Measurements from ENCODE around the gene PDE4DIP. TPM values are rescaled to one million over a fixed set of nuclear protein-coding genes. Genes with fewer than 3 reads are reported as not detected.
A peak's percentile ranks its signal among the peaks of the same experiment; 100 is the strongest.
"Not testable (repeated sequence)": the region's sequence is repeated elsewhere in the genome, so short reads cannot be mapped to it uniquely, and the experiment has no call there.

The PDE4DIP gene
- total RNA-seq, 2 experiments from 2014 or later, result 43.3 to 49.8 TPM

DNA sequence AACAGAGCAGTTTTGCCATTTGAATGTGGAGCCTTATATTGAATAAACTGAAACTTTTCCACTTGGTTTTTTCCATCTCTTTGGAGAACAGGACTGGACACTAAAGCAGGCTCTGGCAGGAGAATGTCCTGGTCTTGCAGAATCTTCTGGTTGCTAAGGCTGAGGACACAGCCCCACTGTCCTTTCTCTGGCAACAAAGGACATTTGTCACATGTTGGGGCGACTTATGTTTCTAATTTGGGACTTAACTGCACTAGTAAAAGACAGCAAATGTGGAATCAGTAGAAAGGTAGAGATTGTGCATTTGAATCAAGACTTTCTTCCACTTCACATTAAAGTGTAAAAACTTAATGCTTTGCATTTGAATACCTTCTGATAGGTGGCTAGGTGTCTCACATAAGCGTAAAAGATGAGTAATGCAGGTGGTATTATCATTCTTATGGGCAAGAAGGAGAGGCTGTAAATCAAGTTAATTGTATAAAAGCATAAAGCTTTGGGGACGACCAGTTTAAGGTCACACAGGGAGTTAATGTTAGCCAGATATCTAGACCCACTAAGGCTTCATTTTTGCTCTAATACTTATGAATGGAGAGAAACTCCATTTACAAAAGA is 74.7 kb downstream of the PDE4DIP start:
- DNase-seq; H3K4me1 Mint-ChIP-seq; H3K27ac Mint-ChIP-seq; H3K9me3 Mint-ChIP-seq; POLR2A ChIA-PET; H3K4me3 Mint-ChIP-seq; H3K36me3 Mint-ChIP-seq; ATAC-seq (ENCODE audit: low read depth); H3K27me3 Mint-ChIP-seq: not testable (repeated sequence)

DNA sequence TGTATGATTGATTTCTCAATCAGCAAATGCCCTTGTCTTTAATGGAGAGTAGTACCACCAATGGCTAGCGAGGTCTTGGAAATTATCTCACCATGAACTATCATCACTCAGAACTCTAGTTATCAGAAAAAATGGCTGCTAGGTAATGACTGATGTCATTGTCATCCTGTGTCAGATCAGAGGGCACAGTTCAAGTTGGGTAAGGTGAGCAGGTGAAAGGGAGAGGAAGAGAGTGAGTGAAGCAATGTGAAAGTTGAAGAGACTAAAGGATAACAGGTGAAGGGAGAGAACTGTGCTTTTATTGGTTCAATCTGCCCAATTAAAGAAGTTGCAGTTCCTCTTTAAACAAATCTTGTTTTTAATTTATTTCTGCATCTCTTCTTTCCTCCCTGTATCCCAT is 76.8 kb downstream of the PDE4DIP start:
- H3K36me3 Mint-ChIP-seq; POLR2A ChIA-PET; H3K4me1 Mint-ChIP-seq; H3K27ac Mint-ChIP-seq; ATAC-seq (ENCODE audit: low read depth); DNase-seq; H3K27me3 Mint-ChIP-seq; H3K4me3 Mint-ChIP-seq; H3K9me3 Mint-ChIP-seq: not testable (repeated sequence)

DNA sequence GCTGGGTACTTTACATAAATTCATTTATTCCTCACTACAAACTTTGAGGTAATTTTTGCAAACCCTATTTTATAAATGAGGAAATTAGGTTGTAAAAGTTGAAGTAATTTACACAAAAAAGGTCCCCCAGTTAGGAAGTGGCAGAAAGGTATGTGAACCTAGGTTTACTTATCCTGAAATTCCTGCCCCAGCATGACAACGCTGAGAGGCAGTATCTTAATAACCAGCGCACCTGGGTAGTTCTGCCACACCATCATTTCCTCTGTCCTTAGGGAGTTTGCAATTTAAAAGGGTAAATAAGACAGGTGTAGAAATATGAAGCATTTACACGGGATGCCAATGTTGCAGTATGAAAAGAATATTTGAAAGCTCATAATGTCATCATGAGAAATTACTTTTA is 79.6 kb downstream of the PDE4DIP start:
- H3K9me3 Mint-ChIP-seq; H3K4me1 Mint-ChIP-seq; H3K36me3 Mint-ChIP-seq; H3K4me3 Mint-ChIP-seq; DNase-seq; H3K27me3 Mint-ChIP-seq; ATAC-seq (ENCODE audit: low read depth); POLR2A ChIA-PET; H3K27ac Mint-ChIP-seq: not testable (repeated sequence)

DNA sequence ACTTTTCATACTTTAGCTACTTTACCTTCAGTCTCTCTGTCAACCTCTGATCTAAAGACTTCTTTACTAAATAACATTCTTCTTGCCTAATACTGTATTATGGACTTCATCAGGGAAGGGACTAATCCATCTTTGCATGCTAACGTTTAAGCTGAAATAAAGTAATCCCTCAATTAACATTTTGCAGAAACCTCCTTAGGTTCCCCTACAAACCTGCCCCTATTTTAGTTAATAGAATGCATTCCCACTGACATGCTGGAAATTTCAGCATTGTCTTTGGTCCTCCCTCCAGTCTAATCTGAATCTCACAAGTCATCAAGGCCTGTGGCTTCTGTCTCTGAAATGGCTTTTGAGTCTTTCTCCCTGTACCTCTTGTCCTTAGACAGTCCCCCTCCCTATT is 83.4 kb downstream of the PDE4DIP start:
- ATAC-seq (ENCODE audit: low read depth); H3K4me1 Mint-ChIP-seq; DNase-seq; H3K27me3 Mint-ChIP-seq; H3K9me3 Mint-ChIP-seq; H3K36me3 Mint-ChIP-seq; POLR2A ChIA-PET; H3K4me3 Mint-ChIP-seq; H3K27ac Mint-ChIP-seq: not testable (repeated sequence)

DNA sequence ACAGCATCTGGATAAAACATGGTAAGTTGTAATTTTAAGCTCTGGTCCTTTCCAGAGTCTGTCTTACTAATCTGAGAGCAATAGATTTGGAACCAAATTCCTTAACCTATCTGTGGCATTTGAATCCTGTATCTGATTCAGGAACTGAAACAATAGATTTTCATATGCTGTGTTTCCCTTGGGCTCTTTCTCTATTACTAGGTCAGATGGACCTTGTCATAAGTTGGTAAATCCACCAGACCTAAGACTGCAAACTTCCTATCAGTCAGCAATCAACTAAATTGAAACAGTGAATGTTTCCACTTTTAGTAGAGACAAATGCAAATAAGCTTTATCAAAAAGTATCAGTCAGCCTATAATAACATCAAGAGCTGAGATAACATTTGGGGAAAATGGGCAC is 85.0 kb downstream of the PDE4DIP start:
- DNase-seq; H3K27me3 Mint-ChIP-seq; ATAC-seq (ENCODE audit: low read depth); H3K27ac Mint-ChIP-seq; H3K4me1 Mint-ChIP-seq; H3K4me3 Mint-ChIP-seq; H3K36me3 Mint-ChIP-seq; POLR2A ChIA-PET; H3K9me3 Mint-ChIP-seq: not testable (repeated sequence)

DNA sequence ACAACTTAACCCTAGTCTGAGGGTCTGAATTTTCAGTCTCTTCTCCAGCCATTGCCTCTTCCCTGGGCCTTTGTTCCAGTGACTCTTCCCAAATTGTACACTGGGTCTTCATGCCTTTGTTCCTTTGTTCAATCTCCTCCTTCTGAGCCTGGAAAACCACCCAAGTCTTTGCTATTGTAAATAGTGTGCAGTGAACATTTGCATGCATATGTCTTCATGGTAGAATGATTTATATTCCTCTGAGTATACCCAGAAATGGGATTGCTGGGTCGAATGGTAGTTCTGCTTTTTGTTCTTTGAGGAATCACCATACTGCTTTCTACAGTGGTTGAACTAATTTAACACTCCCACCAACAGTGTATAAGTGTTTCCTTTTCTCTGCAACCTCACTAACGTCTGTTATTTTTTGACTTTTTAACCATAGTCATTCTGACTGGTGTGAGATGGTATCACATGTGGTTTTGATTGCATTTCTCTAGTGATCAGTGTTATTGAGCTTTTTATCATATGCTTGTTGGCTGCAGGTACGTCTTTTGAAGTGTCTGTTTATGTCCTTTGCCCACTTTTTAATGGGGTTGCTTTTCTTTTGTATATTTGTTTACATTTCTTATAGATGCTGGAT is 91.3 kb downstream of the PDE4DIP start:
- POLR2A ChIA-PET; H3K36me3 Mint-ChIP-seq; H3K27me3 Mint-ChIP-seq; H3K9me3 Mint-ChIP-seq; ATAC-seq (ENCODE audit: low read depth); H3K27ac Mint-ChIP-seq; H3K4me3 Mint-ChIP-seq; H3K4me1 Mint-ChIP-seq; DNase-seq: not testable (repeated sequence)

DNA sequence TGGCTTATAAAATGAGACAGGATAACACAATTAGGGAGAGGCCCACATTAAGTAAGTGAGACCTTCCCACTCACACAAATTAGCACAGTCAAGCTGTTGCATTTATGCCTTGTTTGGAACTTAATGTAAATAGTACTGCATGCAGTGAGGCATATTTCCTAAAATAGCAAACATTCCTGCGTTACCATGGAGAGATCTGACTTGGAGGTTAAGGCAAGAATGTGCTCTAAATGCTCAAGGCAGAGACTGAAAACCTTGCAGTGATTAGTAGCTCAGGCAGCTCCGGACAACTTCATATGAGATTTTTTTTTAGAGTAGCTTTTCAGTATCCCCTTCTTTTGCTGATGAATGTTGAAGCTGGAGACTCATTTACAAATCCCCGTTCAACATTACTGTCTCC is 98.7 kb downstream of the PDE4DIP start:
- H3K36me3 Mint-ChIP-seq; DNase-seq; H3K27ac Mint-ChIP-seq; H3K9me3 Mint-ChIP-seq; H3K4me3 Mint-ChIP-seq; ATAC-seq (ENCODE audit: low read depth); POLR2A ChIA-PET; H3K27me3 Mint-ChIP-seq; H3K4me1 Mint-ChIP-seq: not testable (repeated sequence)

DNA sequence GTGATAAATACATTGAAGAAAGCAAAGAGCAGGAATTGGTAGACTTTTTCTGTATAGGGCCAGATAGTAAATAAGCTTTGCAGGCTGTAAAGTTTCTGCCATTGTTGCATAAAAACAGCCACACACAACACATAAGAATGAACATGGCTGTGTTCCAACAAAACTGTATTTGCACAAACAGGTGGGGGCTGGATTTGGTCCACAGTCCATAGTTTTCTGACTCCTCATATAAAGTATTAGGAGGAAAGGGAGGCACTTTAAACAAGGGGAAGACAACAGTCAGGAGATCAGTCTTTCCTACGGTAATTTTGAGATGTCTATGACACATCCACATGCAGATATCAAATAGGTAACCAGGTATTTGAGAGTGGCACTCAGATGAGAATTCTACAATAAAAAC is 100.9 kb downstream of the PDE4DIP start:
- H3K9me3 Mint-ChIP-seq; DNase-seq; POLR2A ChIA-PET; H3K4me1 Mint-ChIP-seq; H3K27ac Mint-ChIP-seq; H3K36me3 Mint-ChIP-seq; ATAC-seq (ENCODE audit: low read depth); H3K27me3 Mint-ChIP-seq; H3K4me3 Mint-ChIP-seq: not testable (repeated sequence)

DNA sequence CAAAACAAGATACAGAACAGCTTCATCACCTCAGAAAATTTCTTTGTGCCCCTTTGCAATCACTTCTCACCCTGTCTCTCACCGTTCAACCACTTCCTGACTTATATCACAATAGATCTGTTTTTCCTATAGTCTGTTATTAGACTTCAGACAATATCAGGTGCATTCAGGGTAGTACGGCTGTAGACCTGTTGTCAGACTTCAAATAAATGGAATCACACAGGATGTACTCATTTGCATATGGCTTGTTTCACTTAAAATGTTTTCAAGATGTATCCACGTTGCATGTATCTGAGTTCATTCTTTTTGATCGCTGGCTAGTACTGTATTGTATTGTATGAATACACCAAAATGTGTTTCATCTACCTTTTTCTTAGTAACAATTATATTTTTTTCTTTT is 104.5 kb downstream of the PDE4DIP start:
- H3K27me3 Mint-ChIP-seq; POLR2A ChIA-PET; DNase-seq; H3K27ac Mint-ChIP-seq; H3K4me3 Mint-ChIP-seq; H3K4me1 Mint-ChIP-seq; H3K9me3 Mint-ChIP-seq; H3K36me3 Mint-ChIP-seq; ATAC-seq (ENCODE audit: low read depth): not testable (repeated sequence)

DNA sequence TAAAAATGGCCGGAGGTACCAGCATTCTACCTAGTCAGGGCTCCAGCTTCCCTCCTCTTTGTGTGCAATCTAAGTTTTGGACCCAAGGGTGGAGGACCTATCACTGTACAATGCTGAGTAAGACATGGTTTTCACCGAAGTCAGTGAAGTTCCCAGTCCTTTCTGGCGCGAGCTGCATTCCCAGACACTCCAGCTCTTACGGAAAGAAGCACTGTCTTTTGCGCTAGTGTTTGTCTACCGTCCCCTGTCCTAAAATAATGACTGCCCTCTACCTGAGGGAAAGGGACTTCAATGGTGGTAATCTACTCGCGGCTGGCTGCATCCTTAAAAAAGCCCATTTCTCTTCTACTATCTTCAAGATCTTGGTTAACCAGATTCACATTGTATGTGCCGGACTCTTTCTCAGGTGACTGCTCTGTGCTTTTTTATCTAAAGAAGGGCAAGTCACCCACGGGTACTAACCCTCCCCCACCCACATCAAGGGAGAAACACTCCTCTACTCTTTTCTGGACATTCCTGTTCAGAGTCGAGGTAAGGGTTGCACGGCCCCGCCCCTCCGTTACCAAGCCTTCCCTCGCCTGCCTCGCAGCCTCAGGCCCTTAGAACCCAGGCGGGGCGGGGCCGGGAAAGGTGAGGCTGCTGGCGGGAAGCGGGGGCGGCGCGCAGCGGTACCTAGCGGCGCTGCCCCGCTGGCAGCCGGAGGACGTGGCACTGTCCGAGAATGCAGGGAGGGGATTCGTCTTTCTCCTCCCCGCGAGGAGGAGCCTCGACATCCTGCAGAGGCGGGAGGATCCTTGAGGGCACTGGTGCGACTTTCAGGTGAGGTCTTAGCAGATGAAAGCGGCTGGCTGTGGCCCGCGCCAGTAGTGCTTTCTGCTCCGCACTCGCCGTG is 107.4 kb downstream of the PDE4DIP start:
- H3K27me3 Mint-ChIP-seq, H3K9me3 Mint-ChIP-seq, POLR2A ChIA-PET, H3K4me1 Mint-ChIP-seq, H3K36me3 Mint-ChIP-seq: not testable (repeated sequence)
- H3K4me3 Mint-ChIP-seq, result peak overlapping the region; percentile 86
- H3K27ac Mint-ChIP-seq, result peak overlapping the region; percentile 63
- DNase-seq, result peak; percentile 73
- peak; percentile 87 for ATAC-seq (ENCODE audit: low read depth)

DNA sequence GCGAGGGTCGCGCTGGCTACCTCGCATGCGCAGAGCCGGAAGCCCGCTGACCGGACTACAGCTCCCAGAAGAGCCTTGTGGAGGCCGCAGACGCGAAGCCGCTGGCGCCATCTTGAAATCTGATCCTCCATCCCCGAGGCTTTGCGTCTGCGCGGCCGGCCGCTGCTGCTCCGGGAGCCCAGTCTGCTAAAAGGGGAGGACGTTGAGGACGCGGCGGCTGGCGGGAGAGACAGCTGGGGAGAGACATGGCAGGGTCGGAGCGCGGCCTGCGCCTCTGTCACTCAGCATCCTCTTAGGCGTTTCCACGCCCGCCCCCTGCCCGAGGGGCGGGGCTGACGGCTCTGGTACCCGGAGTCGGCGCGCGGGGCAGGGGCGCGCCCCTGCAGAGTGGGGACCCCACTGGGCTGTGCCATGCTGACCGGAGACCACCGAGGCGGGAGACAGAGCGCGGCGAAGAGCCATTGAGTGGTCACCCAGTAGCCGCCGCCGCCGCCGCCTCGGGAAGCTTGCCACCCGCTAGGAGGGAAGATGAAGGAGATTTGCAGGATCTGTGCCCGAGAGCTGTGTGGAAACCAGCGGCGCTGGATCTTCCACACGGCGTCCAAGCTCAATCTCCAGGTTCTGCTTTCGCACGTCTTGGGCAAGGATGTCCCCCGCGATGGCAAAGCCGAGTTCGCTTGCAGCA is 108.2 kb downstream of the PDE4DIP start:
- H3K27me3 Mint-ChIP-seq, H3K4me1 Mint-ChIP-seq, H3K27ac Mint-ChIP-seq, H3K36me3 Mint-ChIP-seq, H3K9me3 Mint-ChIP-seq, POLR2A ChIA-PET: not testable (repeated sequence)
- H3K4me3 Mint-ChIP-seq, result peak overlapping the region; percentile 86
- ATAC-seq (ENCODE audit: low read depth), result peak; percentile 75
- peak; percentile 71 for DNase-seq

DNA sequence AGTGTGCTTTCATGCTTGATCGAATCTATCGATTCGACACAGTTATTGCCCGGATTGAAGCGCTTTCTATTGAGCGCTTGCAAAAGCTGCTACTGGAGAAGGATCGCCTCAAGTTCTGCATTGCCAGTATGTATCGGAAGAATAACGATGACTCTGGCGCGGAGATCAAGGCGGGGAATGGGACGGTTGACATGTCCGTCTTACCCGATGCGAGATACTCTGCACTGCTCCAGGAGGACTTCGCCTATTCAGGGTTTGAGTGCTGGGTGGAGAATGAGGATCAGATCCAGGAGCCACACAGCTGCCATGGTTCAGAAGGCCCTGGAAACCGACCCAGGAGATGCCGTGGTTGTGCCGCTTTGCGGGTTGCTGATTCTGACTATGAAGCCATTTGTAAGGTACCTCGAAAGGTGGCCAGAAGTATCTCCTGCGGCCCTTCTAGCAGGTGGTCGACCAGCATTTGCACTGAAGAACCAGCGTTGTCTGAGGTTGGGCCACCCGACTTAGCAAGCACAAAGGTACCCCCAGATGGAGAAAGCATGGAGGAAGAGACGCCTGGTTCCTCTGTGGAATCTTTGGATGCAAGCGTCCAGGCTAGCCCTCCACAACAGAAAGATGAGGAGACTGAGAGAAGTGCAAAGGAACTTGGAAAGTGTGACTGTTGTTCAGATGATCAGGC is 108.8 kb downstream of the PDE4DIP start:
- DNase-seq, result peak; percentile 47
- H3K36me3 Mint-ChIP-seq, H3K4me1 Mint-ChIP-seq, POLR2A ChIA-PET, H3K9me3 Mint-ChIP-seq, H3K27ac Mint-ChIP-seq, H3K27me3 Mint-ChIP-seq: not testable (repeated sequence)
- peak overlapping the region; percentile 84 for H3K4me3 Mint-ChIP-seq
- ATAC-seq (ENCODE audit: low read depth), result peak; percentile 1

DNA sequence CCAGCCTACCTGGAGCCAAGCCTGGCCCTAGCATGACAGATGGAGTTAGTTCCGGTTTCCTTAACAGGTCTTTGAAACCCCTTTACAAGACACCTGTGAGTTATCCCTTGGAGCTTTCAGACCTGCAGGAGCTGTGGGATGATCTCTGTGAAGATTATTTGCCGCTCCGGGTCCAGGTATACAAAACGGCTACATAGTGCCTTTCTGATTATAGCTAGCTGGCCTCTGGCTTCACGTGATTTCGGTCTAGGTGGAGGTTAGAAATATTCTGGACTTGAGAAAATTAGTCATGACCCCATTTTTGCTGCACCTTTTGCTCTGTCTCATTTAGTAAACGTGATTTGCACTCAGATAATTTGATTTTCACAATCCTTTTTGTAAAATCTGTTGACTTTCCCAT is 109.5 kb downstream of the PDE4DIP start:
- H3K4me3 Mint-ChIP-seq, result peak overlapping the region; percentile 59
- POLR2A ChIA-PET; ATAC-seq (ENCODE audit: low read depth); H3K4me1 Mint-ChIP-seq; H3K27ac Mint-ChIP-seq; H3K9me3 Mint-ChIP-seq; H3K27me3 Mint-ChIP-seq; DNase-seq; H3K36me3 Mint-ChIP-seq: not testable (repeated sequence)

All from activated naive CD8-positive, alpha-beta T cell treated with anti-CD3 and anti-CD28 coated beads, Interleukin-2, amount 10 ng/mL, durations not matched to agents 7 days and 5 days (primary cell).